Transverse colon (tissue), 4 donors: Measurements from ENCODE around the gene FZD10. TPM values are rescaled to one million over a fixed set of nuclear protein-coding genes. Genes with fewer than 3 reads are reported as not detected.

ENCODE experiments used
- DNase-seq: peaks from one replicate; pipeline ENCODE4 v3.0.0-alpha.2; 2019
- H3K27ac ChIP-seq, 4 donors: fragments of 200-600 bp; sonication (generic); 2 replicates each; pipeline ENCODE4 v1.5.1; 2016 to 2018; ENCODE audit warnings: inconsistent platforms in 4 of 4
- H3K27me3 ChIP-seq: fragments of 200-600 bp; sonication (generic); 2 replicates; pipeline ENCODE4 v1.5.1; 2017; ENCODE audit warnings: inconsistent platforms
- H3K36me3 ChIP-seq, 4 donors: fragments of 200-600 bp; sonication (generic); 2 replicates each; pipeline ENCODE4 v1.5.1; 2017 to 2019; ENCODE audit warnings: inconsistent platforms in 4 of 4
- H3K4me1 ChIP-seq, 4 donors: fragments of 200-600 bp; sonication (generic); 2 replicates each; pipeline ENCODE4 v1.5.1; 2017 to 2020; ENCODE audit warnings: inconsistent platforms in 4 of 4
- H3K4me3 ChIP-seq, 4 donors: fragments of 200-600 bp; sonication (generic); 1 replicate in 1 of 4; 2 replicates in 3 of 4; pipeline versions ENCODE4 v1.5.1 to v1.6.1; 2017 to 2019; ENCODE audit warnings: inconsistent platforms in 4 of 4
- H3K9me3 ChIP-seq, 2 donors: fragments of 200-600 bp; sonication (generic); 2 replicates each; pipeline ENCODE4 v1.5.1; 2017 to 2019; ENCODE audit warnings: inconsistent platforms in 2 of 2
- CTCF ChIP-seq, 5 experiments: fragments of 200-600 bp in 3 of 5; fragments of 450-650 bp in 2 of 5; sonication (generic) in 3 of 5; IDR thresholded peaks; 1 replicate in 2 of 5; 2 replicates in 3 of 5; pipeline ENCODE4 v1.5.1; 2016 to 2017; ENCODE audit warnings: antibody characterized with exemption in 5 of 5, inconsistent platforms in 3 of 5, mild to moderate bottlenecking in 2 of 5, moderate library complexity in 1 of 5
- EP300 ChIP-seq: sonication (generic); formaldehyde crosslinking; IDR thresholded peaks from one replicate; pipeline ENCODE4 v1.6.1; 2017; ENCODE audit warnings: antibody characterized with exemption, low read depth
- POLR2A ChIP-seq: fragments of 450-650 bp; IDR thresholded peaks from one replicate; pipeline ENCODE4 v1.6.1; 2016; ENCODE audit warnings: antibody characterized with exemption, mild to moderate bottlenecking, moderate library complexity
- POLR2AphosphoS5 ChIP-seq, 3 donors: sonication (generic); formaldehyde crosslinking; IDR thresholded peaks; one replicate each; pipeline ENCODE4 v1.6.1; 2016; ENCODE audit warnings: antibody characterized with exemption in 3 of 3
- WGBS, 2 donors: methylation state at CpG; one replicate each; pipeline ENCODE4 v1.1.5; 2018; ENCODE audit warnings: low coverage in 1 of 2; 5-methylcytosine and 5-hydroxymethylcytosine counted together
- in situ Hi-C, 4 donors: fragments of 200-750 bp; cut with MboI; loops; one replicate each; pipeline versions ENCODE4 v1.15.0 to v1.15.1; 2017; ENCODE audit warnings: low sequenced_read_pairs in 3 of 4, low pct_ligation_motif_present in 1 of 4, low pct_unique_long_range_greater_than_20kb in 1 of 4
- intact Hi-C: fragments of 100-400 bp; cut with DNase I; formaldehyde crosslinking; loops from one replicate; pipeline ENCODE4 v1.15.1; 2023; ENCODE audit warnings: low total_unique reads
- total RNA-seq, 4 donors: library from RNA; depleted of rRNA; stranded (reverse); fragments of >200 nt; gene quantifications; one replicate each; pipeline ENCODE4 v1.1.0, GENCODE V29; 2016

The FZD10 gene
- total RNA-seq, 4 donors from 2014 or later = 0.32 to 0.68 TPM; not detected in 2

- no peaks in the 10 kb centered on the region for H3K9me3 ChIP-seq
- H3K36me3 ChIP-seq = no peaks in the 10 kb centered on the region
- DNase-seq = no peak
- WGBS, 2 donors = 88 to 90% methylated on average over 2 to 15 of the region's 15 CpGs
- intact Hi-C loops = no loop called here
- no peak overlapping the region for H3K27ac ChIP-seq
- H3K27me3 ChIP-seq = no peaks in the 10 kb centered on the region
- TF ChIP-seq CTCF (IDR thresholded peaks at IDR 0.05) = no peak
- TF ChIP-seq POLR2A = no peak
- TF ChIP-seq POLR2AphosphoS5 (IDR thresholded peaks at IDR 0.05) = no peak
- TF ChIP-seq EP300 = no peak
- in situ Hi-C loops = no loop called here
- no peak overlapping the region for H3K4me3 ChIP-seq
- no peaks in the 10 kb centered on the region for H3K4me1 ChIP-seq
Observed at GRCh38 chr12:130128790-130129735, 33.2 kb upstream of the FZD10 start.

GRCh38 chr12:130130346-130130745 is 31.9 kb upstream of the FZD10 start:
- WGBS, 2 donors = 64 to 93% methylated on average over 6 of the region's 6 CpGs
- no peaks in the 10 kb centered on the region for H3K36me3 ChIP-seq
- H3K27ac ChIP-seq = no peak overlapping the region
- no peaks in the 10 kb centered on the region for H3K27me3 ChIP-seq
- H3K4me1 ChIP-seq = no peaks in the 10 kb centered on the region
- no peak for TF ChIP-seq POLR2AphosphoS5 (IDR thresholded peaks at IDR 0.05)
- TF ChIP-seq CTCF (IDR thresholded peaks at IDR 0.05) = no peak
- TF ChIP-seq EP300 = no peak
- no peak for TF ChIP-seq POLR2A
- no peak for DNase-seq
- intact Hi-C loops = no loop called here
- no peak overlapping the region for H3K4me3 ChIP-seq
- in situ Hi-C loops = no loop called here
- no peaks in the 10 kb centered on the region for H3K9me3 ChIP-seq

- intact Hi-C loops = no loop called here
Observed at GRCh38 chr12:130131025-130131424, 31.2 kb upstream of the FZD10 start.

More at GRCh38 chr12:130131025-130131424, 31.2 kb upstream of the FZD10 start:
- Histone ChIP-seq H3K9me3 (no peaks in the 10 kb centered on the region), H3K27me3 (no peaks in the 10 kb centered on the region), H3K4me3 (no peak overlapping the region), H3K27ac (no peak overlapping the region), H3K36me3 (no peaks in the 10 kb centered on the region), H3K4me1 (no peaks in the 10 kb centered on the region)
- TF ChIP-seq CTCF (IDR thresholded peaks at IDR 0.05) = no peak
- no peak for TF ChIP-seq EP300
- no peak for TF ChIP-seq POLR2A
- no peak for TF ChIP-seq POLR2AphosphoS5 (IDR thresholded peaks at IDR 0.05)
- in situ Hi-C loops = no loop called here
- DNase-seq = no peak
- WGBS, 2 donors = 82% methylated on average over 14 of the region's 14 CpGs; no CpG with 5 or more reads in 1 of the 2 donors
